ENCODE data around the gene WDR11. TPM values are rescaled to one million over a fixed set of nuclear protein-coding genes. Genes with fewer than 3 reads are reported as not detected.

The WDR11 gene
- total and polyA plus RNA-seq, 9 of the 15 experiments (the other 6 are each of a cell fraction or from before 2014, with no cell fraction given): 12.4 to 50.7 (median 23.6) TPM

GRCh38 chr10:120850911-120851865 is at the start of gene WDR11 (continued):
- TF ChIP-seq CBFA2T2 (conservative IDR thresholded peaks at IDR 0.05) (no peak; the same call in 1 of the 2 replicates), GATAD2B (IDR thresholded peaks at IDR 0.05; ENCODE audit: borderline replicate concordance) (peak; percentile 59; the same call in 1 of the 2 replicates), HMBOX1 (IDR thresholded peaks at IDR 0.05) (no peak), FUS (optimal IDR thresholded peaks at IDR 0.05; ENCODE audit: low read depth, low read length) (no peak), DLX4 (CRISPR knock-in tag; IDR thresholded peaks at IDR 0.05) (no peak), ELF4 (CRISPR knock-in tag; IDR thresholded peaks at IDR 0.05) (no peak), EGR1 (conservative IDR thresholded peaks at IDR 0.05) (no peak), BRD9 (IDR thresholded peaks at IDR 0.05; ENCODE audit: low read depth, partially characterized antibody) (no peak), NR2C1 (IDR thresholded peaks at IDR 0.05) (peak; percentile 80), NR2C1 (tag; IDR thresholded peaks at IDR 0.05) (peak; percentile 89), ZNF551 (CRISPR knock-in tag; IDR thresholded peaks at IDR 0.05) (no peak), SMARCE1 (IDR thresholded peaks at IDR 0.05) (no peak), MAZ (CRISPR knock-in tag; conservative IDR thresholded peaks at IDR 0.05 in 1 of 2, IDR thresholded peaks at IDR 0.05 in 1 of 2) (peak; percentile 74 to 93), RERE (CRISPR knock-in tag; IDR thresholded peaks at IDR 0.05; ENCODE audit: borderline replicate concordance) (no peak), RHOXF2B (CRISPR knock-in tag; conservative IDR thresholded peaks at IDR 0.05) (no peak), C11orf30 (IDR thresholded peaks at IDR 0.05; ENCODE audit: low read depth) (peak; percentile 94), ZNF253 (CRISPR knock-in tag; conservative IDR thresholded peaks at IDR 0.05) (no peak), ZC3H11A (IDR thresholded peaks at IDR 0.05; ENCODE audit: low read depth, low read length) (peak; percentile 92), ZNF143 (CRISPR knock-in tag; IDR thresholded peaks at IDR 0.05) (no peak), HOMEZ (CRISPR knock-in tag; IDR thresholded peaks at IDR 0.05) (no peak), ZNF212 (CRISPR knock-in tag; IDR thresholded peaks at IDR 0.05) (no peak)

Data from K562 (cell line).